Mesenchymal stem cell (in vitro differentiated cells and primary cell): ENCODE data around the gene CFTR.

Experiments used
- DNase-seq: peaks from one replicate; pipeline ENCODE4 v3.0.0-alpha.2; 2013
- H2AFZ ChIP-seq: one replicate; pipeline ENCODE4 v1.6.1; 2013; ENCODE audit warnings: low read depth, mild to moderate bottlenecking, control low read depth, inconsistent platforms, low read length, moderate library complexity
- H2AK5ac ChIP-seq: 2 replicates; pipeline ENCODE4 v1.6.1; 2013; ENCODE audit warnings: low read length, moderate library complexity, mild to moderate bottlenecking, inconsistent platforms; ENCODE audit not compliant: severe bottlenecking
- H2BK120ac ChIP-seq: one replicate; pipeline ENCODE4 v1.6.1; 2013; ENCODE audit warnings: low read depth, mild to moderate bottlenecking, inconsistent platforms, low read length, moderate library complexity
- H2BK12ac ChIP-seq, 2 experiments: one replicate each; pipeline ENCODE4 v1.6.1; 2013; ENCODE audit warnings: inconsistent platforms in 2 of 2, low read length in 2 of 2, mild to moderate bottlenecking in 2 of 2, moderate library complexity in 2 of 2, control low read depth in 1 of 2
- H2BK15ac ChIP-seq: one replicate; pipeline ENCODE4 v1.6.1; 2013; ENCODE audit warnings: mild to moderate bottlenecking, low read depth, inconsistent platforms; ENCODE audit not compliant: poor library complexity, severe bottlenecking
- H2BK5ac ChIP-seq: 2 replicates; pipeline ENCODE4 v1.6.1; 2013; ENCODE audit warnings: low read depth, mild to moderate bottlenecking, low read length, control low read depth, inconsistent platforms; ENCODE audit not compliant: poor library complexity, severe bottlenecking
- H3K14ac ChIP-seq, 2 experiments: one replicate each; pipeline ENCODE4 v1.6.1; 2013; ENCODE audit warnings: inconsistent platforms in 2 of 2, low read length in 2 of 2, control low read depth in 1 of 2, mild to moderate bottlenecking in 1 of 2, moderate library complexity in 1 of 2
- H3K18ac ChIP-seq, 2 experiments: one replicate each; pipeline ENCODE4 v1.6.1; 2013; ENCODE audit warnings: inconsistent platforms in 2 of 2, low read length in 2 of 2, control low read depth in 1 of 2, low read depth in 1 of 2, mild to moderate bottlenecking in 1 of 2
- H3K23ac ChIP-seq, 2 experiments: one replicate each; pipeline ENCODE4 v1.6.1; 2013; ENCODE audit warnings: inconsistent platforms in 2 of 2, low read length in 2 of 2, mild to moderate bottlenecking in 2 of 2, moderate library complexity in 2 of 2, control low read depth in 1 of 2
- H3K27ac ChIP-seq: 2 replicates; pipeline ENCODE4 v1.5.1; 2013; ENCODE audit warnings: mild to moderate bottlenecking, moderate library complexity, low read length, control low read depth, inconsistent platforms; ENCODE audit not compliant: poor library complexity, severe bottlenecking
- H3K27me3 ChIP-seq, 2 experiments: 2 replicates each; pipeline versions ENCODE4 v1.6.1 to v1.7.0; 2013; ENCODE audit warnings: low read length in 2 of 2, mild to moderate bottlenecking in 2 of 2, moderate library complexity in 2 of 2, control low read depth in 1 of 2, inconsistent platforms in 1 of 2; ENCODE audit not compliant: control insufficient read depth in 1 of 2, insufficient read depth in 1 of 2
- H3K36me3 ChIP-seq, 2 experiments: 2 replicates each; pipeline versions ENCODE4 v1.6.1 to v1.7.0; 2013; ENCODE audit warnings: low read length in 2 of 2, control low read depth in 1 of 2, inconsistent platforms in 1 of 2, low read depth in 1 of 2, mild to moderate bottlenecking in 1 of 2; ENCODE audit not compliant: insufficient read depth in 2 of 2, control insufficient read depth in 1 of 2
- H3K4ac ChIP-seq, 2 experiments: one replicate each; pipeline ENCODE4 v1.6.1; 2013; ENCODE audit warnings: inconsistent platforms in 2 of 2, low read length in 2 of 2, mild to moderate bottlenecking in 2 of 2, moderate library complexity in 2 of 2, control low read depth in 1 of 2, low read depth in 1 of 2
- H3K4me1 ChIP-seq: 2 replicates; pipeline ENCODE4 v1.6.1; 2013; ENCODE audit warnings: low read depth, low read length, control low read depth; ENCODE audit not compliant: control insufficient read depth, insufficient read depth
- H3K4me2 ChIP-seq: 2 replicates; pipeline ENCODE4 v1.6.1; 2013; ENCODE audit warnings: low read length, mild to moderate bottlenecking, inconsistent platforms; ENCODE audit not compliant: poor library complexity, severe bottlenecking
- H3K4me3 ChIP-seq, 2 experiments: 2 replicates each; pipeline versions ENCODE4 v1.5.1 to v1.7.0; 2013; ENCODE audit warnings: low read length in 2 of 2, mild to moderate bottlenecking in 2 of 2, control low read depth in 1 of 2, low read depth in 1 of 2; ENCODE audit not compliant: insufficient read depth in 1 of 2
- H3K79me1 ChIP-seq: replicated peaks from 2 replicates; pipeline ENCODE4 v1.6.1; 2013; ENCODE audit warnings: mild to moderate bottlenecking, control low read depth, low read length, inconsistent platforms; ENCODE audit not compliant: poor library complexity, severe bottlenecking
- H3K9ac ChIP-seq: 2 replicates; pipeline ENCODE4 v1.7.0; 2013; ENCODE audit warnings: mild to moderate bottlenecking, low read length, moderate library complexity
- H3K9me3 ChIP-seq: 2 replicates; pipeline ENCODE4 v1.7.0; 2013; ENCODE audit warnings: mild to moderate bottlenecking, low read length; ENCODE audit not compliant: control insufficient read depth
- H4K8ac ChIP-seq: one replicate; pipeline ENCODE4 v1.6.1; 2013; ENCODE audit warnings: inconsistent platforms, mild to moderate bottlenecking, low read length, moderate library complexity
- H4K91ac ChIP-seq: one replicate; pipeline ENCODE4 v1.6.1; 2013; ENCODE audit warnings: mild to moderate bottlenecking, low read length, inconsistent platforms
- WGBS: methylation state at CpG from one replicate; pipeline ENCODE4 v1.1.7; 2013; ENCODE audit warnings: mixed read lengths; 5-methylcytosine and 5-hydroxymethylcytosine counted together

The CFTR gene

GRCh38 chr7:117666031-117666430 is 186.2 kb downstream of the CFTR start:
- DNase-seq: peak; percentile 87
- no peak overlapping the region for H3K9ac ChIP-seq
- 0% methylated on average over 1 of the region's 1 CpG for WGBS

GRCh38 chr7:117666689-117667088 is 186.9 kb downstream of the CFTR start:
- Histone ChIP-seq H4K91ac (peak overlapping the region; percentile 99), H3K4me2 (no peak overlapping the region), H3K4ac (peak overlapping the region; percentile 86), H2BK5ac (no peak overlapping the region), H3K79me1 (no peaks in the 10 kb centered on the region), H3K4me3 (no peak overlapping the region), H3K23ac (no peak overlapping the region), H4K8ac (peak overlapping the region; percentile 78), H2AFZ (no peak overlapping the region), H3K9ac (no peak overlapping the region), H3K9me3 (no peaks in the 10 kb centered on the region), H2AK5ac (no peak overlapping the region), H2BK15ac (peak overlapping the region; percentile 92), H3K36me3 (no peaks in the 10 kb centered on the region), H2BK12ac (peak overlapping the region; percentile 69 to 85), H3K18ac (peak overlapping the region; percentile 62 to 77), H2BK120ac (peak overlapping the region; percentile 97), H3K14ac (no peak overlapping the region), H3K4me1 (peaks cover 4% of the 10 kb centered on the region), H3K27me3 (no peaks in the 10 kb centered on the region), H3K27ac (peak overlapping the region; percentile 57)
- 94% methylated on average over 6 of the region's 6 CpGs for WGBS
- DNase-seq: no peak

More at GRCh38 chr7:117666031-117666430, 186.2 kb downstream of the CFTR start:
- Histone ChIP-seq H4K8ac (peak overlapping the region; percentile 70), H3K79me1 (no peaks in the 10 kb centered on the region), H2BK12ac (peak overlapping the region in 1 of 2 experiments; percentile 41), H3K4ac (peak overlapping the region in 1 of 2 experiments; percentile 43), H3K4me1 (peaks cover 4% of the 10 kb centered on the region), H2BK120ac (no peak overlapping the region), H2BK15ac (no peak overlapping the region), H3K27me3 (no peaks in the 10 kb centered on the region), H4K91ac (no peak overlapping the region), H3K27ac (peak overlapping the region; percentile 58), H2AK5ac (no peak overlapping the region), H2AFZ (no peak overlapping the region), H2BK5ac (no peak overlapping the region), H3K18ac (peak overlapping the region in 1 of 2 experiments; percentile 56), H3K23ac (no peak overlapping the region), H3K4me3 (no peak overlapping the region), H3K36me3 (no peaks in the 10 kb centered on the region), H3K14ac (no peak overlapping the region), H3K9me3 (no peaks in the 10 kb centered on the region), H3K4me2 (no peak overlapping the region)

GRCh38 chr7:117667456-117667855 is 187.6 kb downstream of the CFTR start:
- no peak overlapping the region for H2BK120ac ChIP-seq
- no peaks in the 10 kb centered on the region for H3K9me3 ChIP-seq
- H2BK15ac ChIP-seq: no peak overlapping the region
- no peak overlapping the region for H3K4me2 ChIP-seq
- H3K36me3 ChIP-seq: no peaks in the 10 kb centered on the region
- H3K27ac ChIP-seq: no peak overlapping the region
- no peaks in the 10 kb centered on the region for H3K79me1 ChIP-seq
- DNase-seq: peak; percentile 41
- no peak overlapping the region for H2BK5ac ChIP-seq
- H4K91ac ChIP-seq: no peak overlapping the region
- no peak overlapping the region for H4K8ac ChIP-seq
- H3K23ac ChIP-seq: no peak overlapping the region
- no peak overlapping the region for H3K4ac ChIP-seq
- no peak overlapping the region for H2AFZ ChIP-seq
- no peak overlapping the region for H3K14ac ChIP-seq
- 76% methylated on average over 2 of the region's 2 CpGs for WGBS
- H3K4me3 ChIP-seq: no peak overlapping the region
- no peak overlapping the region for H3K18ac ChIP-seq
- H2BK12ac ChIP-seq: peak overlapping the region; percentile 14 to 87
- H3K9ac ChIP-seq: no peak overlapping the region
- H3K27me3 ChIP-seq: no peaks in the 10 kb centered on the region
- H2AK5ac ChIP-seq: no peak overlapping the region
- H3K4me1 ChIP-seq: peaks cover 4% of the 10 kb centered on the region

- H3K27ac ChIP-seq: no peak overlapping the region
- H3K36me3 ChIP-seq: no peaks in the 10 kb centered on the region
- H3K23ac ChIP-seq: no peak overlapping the region
- H2AK5ac ChIP-seq: no peak overlapping the region
- H3K79me1 ChIP-seq: no peaks in the 10 kb centered on the region
- H2BK12ac ChIP-seq: no peak overlapping the region
- no peak overlapping the region for H4K8ac ChIP-seq
- WGBS: 95% methylated on average over 2 of the region's 4 CpGs
- no peaks in the 10 kb centered on the region for H3K27me3 ChIP-seq
- no peak overlapping the region for H2AFZ ChIP-seq
- peaks cover 7% of the 10 kb centered on the region for H3K4me1 ChIP-seq
- H2BK120ac ChIP-seq: peak overlapping the region; percentile 54
- H3K4ac ChIP-seq: no peak overlapping the region
- H3K4me2 ChIP-seq: no peak overlapping the region
- no peak overlapping the region for H4K91ac ChIP-seq
- no peak overlapping the region for H3K14ac ChIP-seq
- H2BK5ac ChIP-seq: no peak overlapping the region
- no peak overlapping the region for H3K18ac ChIP-seq
- no peak overlapping the region for H2BK15ac ChIP-seq
- H3K9ac ChIP-seq: no peak overlapping the region
- DNase-seq: no peak
- H3K9me3 ChIP-seq: no peaks in the 10 kb centered on the region
- no peak overlapping the region for H3K4me3 ChIP-seq
Measured at GRCh38 chr7:117669818-117670217, 190.0 kb downstream of the CFTR start.
